CD4-positive, alpha-beta memory T cell (primary cell): ENCODE results near the gene GALNT10. TPM values are rescaled to one million over a fixed set of nuclear protein-coding genes. Genes with fewer than 3 reads are reported as not detected.

Experiments
- CTCF ChIA-PET: fragments of 350-600 bp; sonication (Branson Sonifier 250); formaldehyde crosslinking; loops from one replicate; lab custom pipeline; 2021; ENCODE audit warnings: inconsistent platforms; ENCODE audit not compliant: partially characterized antibody; lab: Charles Lee
- POLR2A ChIA-PET: fragments of 350-600 bp; sonication (Branson Sonifier 250); formaldehyde crosslinking; loops from one replicate; lab custom pipeline; 2021; ENCODE audit not compliant: partially characterized antibody; lab: Charles Lee
- DNase-seq, 5 donors: peaks; one replicate each; pipeline versions ENCODE4 v3.0.0 to v3.0.0-alpha.2; 2020 to 2022; ENCODE audit warnings: mixed read lengths in 1 of 5
- H3K27ac ChIP-seq: one replicate; pipeline ENCODE4 v1.7.0; 2013; ENCODE audit warnings: low read depth, low read length
- H3K27me3 ChIP-seq: 2 replicates; pipeline ENCODE4 v1.7.0; 2013; ENCODE audit warnings: mild to moderate bottlenecking, low read length, moderate library complexity; ENCODE audit not compliant: insufficient read depth
- H3K36me3 ChIP-seq: 2 replicates; pipeline ENCODE4 v1.7.0; 2013; ENCODE audit warnings: mild to moderate bottlenecking, low read length, moderate library complexity; ENCODE audit not compliant: insufficient read depth
- H3K4me1 ChIP-seq: 2 replicates; pipeline ENCODE4 v1.7.0; 2013; ENCODE audit warnings: mild to moderate bottlenecking, low read length, moderate library complexity; ENCODE audit not compliant: insufficient read depth
- H3K4me3 ChIP-seq, 2 donors: one replicate each; pipeline ENCODE4 v1.7.0; 2013; ENCODE audit warnings: low read length in 2 of 2, mild to moderate bottlenecking in 1 of 2
- H3K9me3 ChIP-seq, 2 donors: one replicate each; pipeline ENCODE4 v1.7.0; 2013; ENCODE audit warnings: low read length in 2 of 2, control low read depth in 1 of 2; ENCODE audit not compliant: control insufficient read depth in 1 of 2
- H3K27ac Mint-ChIP-seq, 7 donors: one replicate each; pipeline ENCODE4 v1.8.0; 2020 to 2021; ENCODE audit warnings: mixed read lengths in 7 of 7, mild to moderate bottlenecking in 6 of 7, inconsistent platforms in 3 of 7, moderate library complexity in 3 of 7
- H3K27me3 Mint-ChIP-seq, 2 donors: one replicate each; pipeline ENCODE4 v1.8.0; 2020 to 2021; ENCODE audit warnings: mixed read lengths in 2 of 2
- H3K36me3 Mint-ChIP-seq, 2 donors: one replicate each; pipeline ENCODE4 v1.8.0; 2020 to 2021; ENCODE audit warnings: mixed read lengths in 2 of 2, inconsistent platforms in 1 of 2, mild to moderate bottlenecking in 1 of 2
- H3K4me1 Mint-ChIP-seq, 4 donors: one replicate each; pipeline ENCODE4 v1.8.0; 2020 to 2021; ENCODE audit warnings: mixed read lengths in 4 of 4, mild to moderate bottlenecking in 1 of 4
- H3K4me3 Mint-ChIP-seq, 8 donors: one replicate each; pipeline ENCODE4 v1.8.0; 2020 to 2021; ENCODE audit warnings: mixed read lengths in 8 of 8, mild to moderate bottlenecking in 7 of 8, moderate library complexity in 6 of 8, inconsistent platforms in 3 of 8
- H3K9me3 Mint-ChIP-seq, 8 donors: one replicate each; pipeline ENCODE4 v1.8.0; 2020 to 2021; ENCODE audit warnings: mixed read lengths in 8 of 8, mild to moderate bottlenecking in 5 of 8, inconsistent platforms in 3 of 8, moderate library complexity in 1 of 8
- intact Hi-C: fragments of 100-400 bp; cut with micrococcal nuclease; formaldehyde crosslinking; loops from one replicate; pipeline ENCODE4 v1.15.1; 2023
- polyA plus RNA-seq, 2 donors: library from polyadenylated mRNA; unstranded; fragments of 300-500 nt; fragmentation: Illumina TruSeq; gene quantifications; one replicate each; pipeline ENCODE4 v1.2.3, GENCODE V29; 2021
- total RNA-seq, 2 experiments: library from RNA; stranded (reverse); gene quantifications; one replicate each; pipeline ENCODE4 v1.2.3, GENCODE V29; 2021

Gene GALNT10
- total and polyA plus RNA-seq, 4 experiments from 2014 or later, result 9.6 to 35.7 (median 26.8) TPM

DNA sequence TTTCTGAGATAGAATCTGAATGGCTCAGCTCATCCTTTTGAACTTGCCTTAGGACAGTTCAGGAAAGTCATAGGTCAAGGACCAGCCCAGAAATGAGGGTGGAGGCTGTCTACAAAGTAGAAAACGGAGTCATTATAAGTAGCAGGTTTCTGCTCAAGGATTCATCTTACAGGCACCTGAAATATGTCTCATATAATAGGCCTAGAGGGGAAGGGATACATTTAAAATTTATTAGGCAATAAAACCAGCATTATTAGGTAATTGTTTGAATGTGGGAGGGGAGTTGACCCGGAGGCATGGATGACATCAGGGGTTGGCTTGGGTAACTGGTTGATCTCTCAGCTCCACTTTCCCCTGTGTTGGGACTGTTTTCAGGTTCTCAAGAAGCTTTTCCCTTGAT, 11.9 kb upstream of the GALNT10 start:
- no peaks in the 10 kb centered on the region for H3K9me3 ChIP-seq
- intact Hi-C loops, result no loop called here
- peaks cover 2 to 4% of the 10 kb centered on the region in 2 donors for H3K27me3 Mint-ChIP-seq

DNA sequence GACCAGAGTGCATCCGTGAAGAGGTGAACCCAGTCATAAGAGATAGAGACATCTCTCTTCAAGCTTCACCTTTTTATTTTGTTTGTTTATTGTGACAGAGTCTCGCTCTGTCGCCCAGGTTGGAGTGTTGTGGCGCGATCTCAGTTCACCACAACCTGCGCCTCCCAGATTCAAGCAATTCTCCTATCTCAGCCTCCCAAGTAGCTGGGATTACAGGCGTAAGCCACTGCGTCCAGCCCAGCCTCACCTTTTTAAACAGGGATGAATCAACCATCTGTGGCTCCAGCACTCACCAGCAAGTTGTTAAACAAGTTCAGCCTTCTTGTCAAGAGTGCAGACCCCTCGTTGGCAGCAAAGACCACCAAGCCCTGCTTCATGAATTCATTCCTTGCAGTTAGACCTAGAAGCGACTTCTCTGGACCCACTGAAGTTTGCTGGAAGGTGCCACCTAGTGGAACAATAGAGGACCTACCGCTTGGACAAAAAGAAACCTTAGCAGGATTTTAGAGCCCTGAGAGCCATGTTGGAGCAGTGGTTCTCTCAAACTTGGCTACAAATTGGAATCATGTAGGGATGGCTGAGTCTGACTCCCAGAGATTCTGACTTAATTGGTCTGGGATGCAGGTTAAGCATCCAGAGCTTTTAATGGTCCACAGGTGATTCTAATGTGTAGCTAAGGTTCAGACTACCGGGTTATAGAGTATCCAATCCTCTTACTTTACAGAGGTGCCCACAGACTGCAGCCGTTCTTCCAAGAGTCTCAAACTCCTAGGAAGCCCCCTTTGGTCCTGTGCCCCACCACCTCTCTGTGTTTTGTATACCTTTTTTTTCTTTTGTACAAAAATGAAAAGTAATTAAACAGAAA, 10.5 kb upstream of the GALNT10 start:
- Mint-ChIP-seq H3K27ac (no peak overlapping the region), H3K4me1 (peaks cover 0 to 4% (median 2%) of the 10 kb centered on the region in 4 donors), H3K27me3 (peaks cover 2 to 4% of the 10 kb centered on the region in 2 donors), H3K9me3 (no peaks in the 10 kb centered on the region), H3K4me3 (no peak overlapping the region), H3K36me3 (no peaks in the 10 kb centered on the region)
- Histone ChIP-seq H3K4me1 (no peaks in the 10 kb centered on the region), H3K9me3 (no peaks in the 10 kb centered on the region), H3K27me3 (no peaks in the 10 kb centered on the region), H3K27ac (no peak overlapping the region), H3K4me3 (no peak overlapping the region), H3K36me3 (no peaks in the 10 kb centered on the region)
- DNase-seq, result peak in 4 of 5 donors; percentile 37 to 52 (median 42)
- intact Hi-C loops, result loop anchor here (1.0 to 2.0 kb wide), 3 partner anchors 10 to 225 kb away; partner anchors contain the start of gene GALNT10
- ChIA-PET CTCF (interaction anchor here (0.7 to 8.5 kb wide), 14 partner anchors 11 to 205 kb away, joined by 3 to 77 read pairs (median 4); partner anchors contain the start of gene GALNT10), POLR2A (interaction anchor here (2.6 kb wide), 1 partner anchor 10 kb away, joined by 11 read pairs; the partner anchor contains the start of gene GALNT10)

More for the DNA sequence above, 11.9 kb upstream of the GALNT10 start:
- DNase-seq, result no peak
- POLR2A ChIA-PET, result no interaction called here
- Mint-ChIP-seq H3K9me3 (peaks cover 0 to 1% (median 0%) of the 10 kb centered on the region in 8 donors), H3K4me3 (no peak overlapping the region), H3K4me1 (peaks cover 0 to 3% (median 1%) of the 10 kb centered on the region in 4 donors), H3K36me3 (no peaks in the 10 kb centered on the region), H3K27ac (no peak overlapping the region)
- Histone ChIP-seq H3K4me1 (no peaks in the 10 kb centered on the region), H3K27ac (no peak overlapping the region), H3K4me3 (no peak overlapping the region), H3K36me3 (no peaks in the 10 kb centered on the region), H3K27me3 (no peaks in the 10 kb centered on the region)
- CTCF ChIA-PET, result interaction anchor here (1.0 to 8.5 kb wide), 8 partner anchors 12 to 226 kb away, joined by 3 to 77 read pairs (median 16); partner anchors contain the start of gene GALNT10

DNA sequence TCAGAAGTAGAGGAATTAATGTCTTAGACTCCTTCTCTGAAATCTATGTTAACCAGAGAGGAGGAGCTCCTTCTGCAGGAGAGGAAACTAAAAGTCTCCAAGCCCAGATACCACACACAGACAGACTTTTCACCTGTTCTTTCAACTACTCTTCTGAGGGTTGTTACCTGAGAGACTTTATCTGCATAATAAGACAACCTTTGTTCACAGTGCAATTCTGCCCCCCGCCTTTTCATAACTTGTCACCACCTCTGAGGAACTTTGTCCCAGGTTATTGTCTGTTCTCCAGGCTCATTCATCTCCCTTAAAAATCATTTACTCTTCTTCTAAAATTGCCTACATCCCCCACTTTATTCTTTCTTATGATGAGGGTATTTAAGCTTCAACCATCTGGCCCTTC, 9.4 kb upstream of the GALNT10 start:
- Mint-ChIP-seq H3K4me1 (peaks cover 0 to 6% (median 2%) of the 10 kb centered on the region in 4 donors), H3K4me3 (no peak overlapping the region), H3K27ac (no peak overlapping the region), H3K36me3 (no peaks in the 10 kb centered on the region), H3K27me3 (peaks cover 0 to 4% of the 10 kb centered on the region in 2 donors), H3K9me3 (no peaks in the 10 kb centered on the region)
- intact Hi-C loops, result loop anchor here (2.0 kb wide), 1 partner anchor 224 kb away; no protein-coding TSS in a partner anchor
- Histone ChIP-seq H3K36me3 (no peaks in the 10 kb centered on the region), H3K4me3 (no peak overlapping the region), H3K4me1 (no peaks in the 10 kb centered on the region), H3K27me3 (no peaks in the 10 kb centered on the region), H3K9me3 (no peaks in the 10 kb centered on the region), H3K27ac (no peak overlapping the region)
- DNase-seq, result no peak
- POLR2A ChIA-PET, result interaction anchor here (2.6 kb wide), 1 partner anchor 9 kb away, joined by 11 read pairs; the partner anchor contains the start of gene GALNT10
- CTCF ChIA-PET, result interaction anchor here (0.7 to 8.5 kb wide), 17 partner anchors 10 to 224 kb away, joined by 3 to 77 read pairs (median 3); partner anchors contain the start of gene GALNT10

DNA sequence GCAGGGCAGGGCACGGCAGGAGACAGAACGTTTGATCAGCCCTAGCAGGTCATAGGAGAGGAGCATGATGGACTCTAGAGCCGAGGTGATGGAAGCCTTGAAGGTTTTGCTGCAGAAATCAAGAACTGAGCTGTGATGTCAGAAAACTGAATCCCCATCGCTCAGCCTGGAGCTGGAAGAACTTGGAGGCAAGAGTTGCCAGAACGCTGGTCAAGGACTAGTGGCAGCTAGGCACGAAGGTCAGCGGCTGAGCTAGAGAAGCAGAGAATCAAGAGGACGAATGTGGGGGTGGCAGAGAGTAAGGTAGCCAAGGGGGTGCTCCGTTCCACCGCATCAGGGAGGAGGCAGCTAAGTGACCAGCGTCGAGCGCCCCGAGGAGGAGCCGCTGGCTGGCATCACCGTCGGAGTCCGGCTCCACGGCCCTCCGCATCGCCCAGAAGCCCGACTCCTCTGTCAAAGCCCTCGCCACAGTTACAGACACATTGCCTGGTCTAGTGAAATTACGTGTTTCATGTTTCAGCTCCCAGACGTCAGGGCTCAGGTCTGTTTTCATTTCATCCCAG, 1.2 kb upstream of the GALNT10 start:
- ChIA-PET POLR2A (interaction anchor here (0.8 to 7.3 kb wide), 19 partner anchors 8 to 257 kb away, joined by 3 to 105 read pairs (median 8); partner anchors contain the start of genes FAM114A2 and MFAP3), CTCF (interaction anchor here (1.0 to 6.8 kb wide), 20 partner anchors 9 to 261 kb away, joined by 3 to 61 read pairs (median 5); partner anchors contain the start of genes FAM114A2 and MFAP3)
- Histone ChIP-seq H3K36me3 (no peaks in the 10 kb centered on the region), H3K27ac (peak overlapping the region; percentile 64), H3K9me3 (no peaks in the 10 kb centered on the region), H3K4me1 (peaks cover 36% of the 10 kb centered on the region), H3K4me3 (peak overlapping the region; percentile 31 to 59), H3K27me3 (no peaks in the 10 kb centered on the region)
- intact Hi-C loops, result no loop called here
- peak overlapping the region; percentile 73 to 94 (median 89) for H3K27ac Mint-ChIP-seq
- peak overlapping the region; percentile 88 to 95 (median 91) for H3K4me3 Mint-ChIP-seq
- no peak for DNase-seq
- peaks cover 0 to 11% of the 10 kb centered on the region in 2 donors for H3K36me3 Mint-ChIP-seq
- no peaks in the 10 kb centered on the region for H3K27me3 Mint-ChIP-seq
- peaks cover 33 to 54% (median 39%) of the 10 kb centered on the region in 4 donors for H3K4me1 Mint-ChIP-seq
- H3K9me3 Mint-ChIP-seq, result peaks cover 0 to 2% (median 0%) of the 10 kb centered on the region in 8 donors

DNA sequence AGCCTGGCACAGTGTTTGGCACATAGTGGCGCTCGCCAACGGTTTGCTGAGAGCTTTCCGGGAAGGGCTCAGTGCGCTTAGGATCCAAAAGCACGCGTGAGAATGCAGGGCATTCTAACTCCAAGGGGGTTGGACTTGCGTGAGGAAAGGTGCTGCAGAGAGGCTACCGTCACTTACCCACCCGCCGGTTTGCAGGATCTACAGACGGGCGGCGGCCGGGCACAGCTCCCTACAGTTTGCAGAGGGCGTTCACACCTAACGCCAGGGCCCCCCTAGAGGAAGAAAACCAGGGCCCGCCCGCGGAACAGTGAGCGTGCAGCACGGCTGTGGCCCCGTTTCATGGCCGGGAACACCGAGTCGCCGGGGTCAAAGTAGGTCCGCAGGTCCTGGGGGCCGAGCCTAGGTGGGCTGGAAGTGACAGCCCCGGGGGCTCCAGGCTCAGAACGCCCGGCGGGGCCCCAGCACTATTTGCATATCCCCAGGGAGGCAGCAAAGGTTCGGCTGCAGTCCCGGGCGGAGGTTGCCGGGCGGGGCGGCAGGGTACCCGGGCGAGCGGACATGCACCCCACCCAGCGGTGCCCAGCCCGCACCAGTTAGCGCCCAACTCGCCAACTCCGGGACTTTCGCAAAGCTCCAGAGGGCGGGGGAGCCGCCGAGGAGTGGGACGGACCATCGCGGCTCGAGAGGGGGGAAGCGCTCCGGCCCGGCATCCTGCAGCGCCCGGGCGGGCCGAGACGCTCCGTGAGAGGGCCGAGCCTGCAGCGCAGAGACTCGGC, 526 bp upstream of the GALNT10 start:
- H3K27ac Mint-ChIP-seq, result peak overlapping the region; percentile 68 to 90 (median 84)
- H3K4me1 Mint-ChIP-seq, result peaks cover 33 to 56% (median 42%) of the 10 kb centered on the region in 4 donors

More for the DNA sequence above, 526 bp upstream of the GALNT10 start:
- intact Hi-C loops, result loop anchor here (1.0 to 5.0 kb wide), 6 partner anchors 8 to 567 kb away; partner anchors contain the start of genes FAM114A2, LARP1, MFAP3 and SAP30L
- ChIA-PET POLR2A (interaction anchor here (0.6 to 7.3 kb wide), 25 partner anchors 9 to 640 kb away, joined by 3 to 105 read pairs (median 6); partner anchors contain the start of genes FAM114A2 and MFAP3), CTCF (interaction anchor here (0.9 to 6.8 kb wide), 22 partner anchors 10 to 260 kb away, joined by 3 to 61 read pairs (median 4); partner anchors contain the start of genes FAM114A2 and MFAP3)
- Histone ChIP-seq H3K4me3 (peak overlapping the region; percentile 31 to 59), H3K4me1 (peaks cover 36% of the 10 kb centered on the region), H3K27ac (peak overlapping the region; percentile 64), H3K9me3 (no peaks in the 10 kb centered on the region), H3K36me3 (no peaks in the 10 kb centered on the region), H3K27me3 (no peaks in the 10 kb centered on the region)
- H3K4me3 Mint-ChIP-seq, result peak overlapping the region; percentile 88 to 95 (median 91)
- H3K27me3 Mint-ChIP-seq, result no peaks in the 10 kb centered on the region
- peaks cover 0 to 2% (median 0%) of the 10 kb centered on the region in 8 donors for H3K9me3 Mint-ChIP-seq
- peaks cover 0 to 11% of the 10 kb centered on the region in 2 donors for H3K36me3 Mint-ChIP-seq
- DNase-seq, result peak; percentile 82 to 87 (median 86)
